ENCODE data around the gene MAPKAPK3. TPM values are rescaled to one million over a fixed set of nuclear protein-coding genes. Genes with fewer than 3 reads are reported as not detected.

MAPKAPK3 gene
- total RNA-seq, 1 donor from 2014 or later = 35.9 TPM

DNA sequence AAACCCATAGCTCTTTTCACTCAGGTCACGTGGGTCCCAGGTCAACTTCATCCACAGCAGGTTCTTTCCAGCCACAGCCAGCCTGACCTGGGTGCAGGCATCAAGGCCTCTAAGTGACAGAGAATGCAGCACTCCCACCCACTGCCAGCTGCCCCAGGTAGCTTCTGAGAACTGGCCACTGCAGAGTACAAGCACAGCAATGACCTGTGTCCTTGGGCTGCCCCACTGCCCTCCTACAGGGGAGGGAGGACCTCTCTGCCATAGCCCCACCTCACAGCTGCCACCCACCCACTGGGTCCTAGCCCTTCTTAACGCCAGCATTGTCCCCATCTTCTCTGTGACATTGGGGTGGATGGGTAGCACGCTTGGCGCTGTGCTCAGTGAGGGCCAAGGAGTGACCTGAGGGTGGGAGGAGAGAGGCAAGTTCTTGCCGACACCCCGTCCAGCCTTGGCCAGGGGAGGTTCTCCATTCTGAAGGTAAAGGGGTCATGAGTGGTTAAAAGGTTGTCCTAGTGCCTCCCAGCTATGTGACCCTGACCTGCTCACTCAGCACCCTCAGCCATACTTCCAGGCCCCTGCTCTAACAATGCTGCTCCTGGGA, 17.7 kb upstream of the MAPKAPK3 start:
- Mint-ChIP-seq H3K9me3 (no peaks in the 10 kb centered on the region), H3K27ac (no peak overlapping the region), H3K36me3 (no peaks in the 10 kb centered on the region), H3K4me1 (peaks cover 42% of the 10 kb centered on the region), H3K27me3 (ENCODE audit: low read depth) (no peaks in the 10 kb centered on the region), H3K4me3 (no peak overlapping the region)
- TF ChIP-seq, protein P1, sequence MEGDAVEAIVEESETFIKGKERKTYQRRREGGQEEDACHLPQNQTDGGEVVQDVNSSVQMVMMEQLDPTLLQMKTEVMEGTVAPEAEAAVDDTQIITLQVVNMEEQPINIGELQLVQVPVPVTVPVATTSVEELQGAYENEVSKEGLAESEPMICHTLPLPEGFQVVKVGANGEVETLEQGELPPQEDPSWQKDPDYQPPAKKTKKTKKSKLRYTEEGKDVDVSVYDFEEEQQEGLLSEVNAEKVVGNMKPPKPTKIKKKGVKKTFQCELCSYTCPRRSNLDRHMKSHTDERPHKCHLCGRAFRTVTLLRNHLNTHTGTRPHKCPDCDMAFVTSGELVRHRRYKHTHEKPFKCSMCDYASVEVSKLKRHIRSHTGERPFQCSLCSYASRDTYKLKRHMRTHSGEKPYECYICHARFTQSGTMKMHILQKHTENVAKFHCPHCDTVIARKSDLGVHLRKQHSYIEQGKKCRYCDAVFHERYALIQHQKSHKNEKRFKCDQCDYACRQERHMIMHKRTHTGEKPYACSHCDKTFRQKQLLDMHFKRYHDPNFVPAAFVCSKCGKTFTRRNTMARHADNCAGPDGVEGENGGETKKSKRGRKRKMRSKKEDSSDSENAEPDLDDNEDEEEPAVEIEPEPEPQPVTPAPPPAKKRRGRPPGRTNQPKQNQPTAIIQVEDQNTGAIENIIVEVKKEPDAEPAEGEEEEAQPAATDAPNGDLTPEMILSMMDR (IDR thresholded peaks at IDR 0.05; ENCODE audit: unreplicated experiment) = no peak
- DNase-seq (ENCODE audit: low spot score in 2 of 2, unreplicated experiment in 2 of 2) = no peak

DNA sequence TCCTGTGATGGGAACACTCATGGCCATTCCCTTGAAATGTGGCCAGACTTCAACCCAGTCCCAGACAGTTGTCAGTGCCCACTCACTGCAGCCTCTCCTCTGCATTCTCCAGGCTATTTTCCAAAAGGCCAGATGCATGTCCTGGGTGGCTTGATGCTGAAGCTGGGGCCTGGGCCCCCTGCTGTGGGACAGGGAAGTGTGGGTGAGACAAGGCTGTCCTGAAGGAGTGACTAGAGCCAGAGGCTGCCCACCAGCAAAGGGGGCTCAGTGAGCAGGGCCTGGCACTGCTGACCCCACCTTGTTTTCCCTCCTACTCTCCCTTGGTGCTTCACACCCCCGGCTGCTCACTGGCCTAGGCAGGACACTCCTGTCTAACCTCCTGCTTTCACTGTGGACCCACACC, 17.2 kb upstream of the MAPKAPK3 start:
- Mint-ChIP-seq H3K9me3 (no peaks in the 10 kb centered on the region), H3K4me1 (peaks cover 42% of the 10 kb centered on the region), H3K27me3 (ENCODE audit: low read depth) (no peaks in the 10 kb centered on the region), H3K4me3 (no peak overlapping the region), H3K36me3 (no peaks in the 10 kb centered on the region), H3K27ac (peak overlapping the region; percentile 51)
- TF ChIP-seq, protein P1 (IDR thresholded peaks at IDR 0.05; ENCODE audit: unreplicated experiment) = no peak
- DNase-seq (ENCODE audit: low spot score in 2 of 2, unreplicated experiment in 2 of 2) = no peak

- peak overlapping the region; percentile 100 for H3K27ac Mint-ChIP-seq
- H3K27me3 Mint-ChIP-seq (ENCODE audit: low read depth) = no peaks in the 10 kb centered on the region
- H3K36me3 Mint-ChIP-seq = peaks cover under 1% of the 10 kb centered on the region
Measured at GRCh38 chr3:50600141-50600753, 16.7 kb upstream of the MAPKAPK3 start.

GRCh38 chr3:50600841-50601591, 15.9 kb upstream of the MAPKAPK3 start:
- peak; percentile 44 to 75 for DNase-seq (ENCODE audit: low spot score in 2 of 2, unreplicated experiment in 2 of 2)
- Mint-ChIP-seq H3K27ac (peak overlapping the region; percentile 100), H3K4me3 (peak overlapping the region; percentile 17), H3K27me3 (ENCODE audit: low read depth) (no peaks in the 10 kb centered on the region), H3K9me3 (no peaks in the 10 kb centered on the region), H3K36me3 (peaks cover 2% of the 10 kb centered on the region), H3K4me1 (peaks cover 42% of the 10 kb centered on the region)
- TF ChIP-seq, protein P1 (IDR thresholded peaks at IDR 0.05; ENCODE audit: unreplicated experiment) = no peak

More at GRCh38 chr3:50600141-50600753, 16.7 kb upstream of the MAPKAPK3 start:
- Mint-ChIP-seq H3K9me3 (no peaks in the 10 kb centered on the region), H3K4me3 (no peak overlapping the region), H3K4me1 (peaks cover 42% of the 10 kb centered on the region)
- TF ChIP-seq, protein P1 (IDR thresholded peaks at IDR 0.05; ENCODE audit: unreplicated experiment) = no peak
- no peak for DNase-seq (ENCODE audit: low spot score in 2 of 2, unreplicated experiment in 2 of 2)

DNA sequence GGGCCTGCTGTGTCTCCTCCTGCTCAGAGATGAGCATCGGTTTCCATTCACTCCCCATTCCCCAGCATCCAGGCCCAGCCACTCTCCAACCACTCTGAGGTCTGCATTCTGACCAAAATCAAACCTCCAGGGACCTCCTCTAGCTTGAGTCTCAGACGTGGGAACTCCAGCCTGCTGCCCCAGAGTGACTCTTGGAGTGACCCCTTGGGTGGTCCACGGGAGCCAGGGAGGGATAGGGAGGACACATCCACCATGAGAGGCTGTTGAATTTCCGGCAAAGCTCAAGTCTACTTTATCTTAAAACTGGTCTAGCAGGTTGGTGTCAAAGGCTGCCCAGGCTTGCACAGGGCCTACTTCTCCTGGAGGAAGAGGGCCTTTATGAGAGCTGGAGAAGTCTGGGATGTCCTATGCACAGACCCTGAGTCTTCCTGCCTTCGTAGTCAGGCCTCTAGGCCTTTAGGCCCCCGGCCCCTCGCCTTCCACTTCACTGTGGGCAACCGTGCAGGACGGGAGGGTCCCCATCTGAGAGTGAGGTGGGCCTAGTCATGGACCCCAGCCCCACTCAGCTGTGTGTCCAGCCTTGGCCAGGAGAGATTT, 14.3 kb upstream of the MAPKAPK3 start:
- Mint-ChIP-seq H3K4me3 (peak overlapping the region; percentile 28), H3K36me3 (peaks cover 2% of the 10 kb centered on the region), H3K9me3 (no peaks in the 10 kb centered on the region), H3K27ac (peak overlapping the region; percentile 100), H3K27me3 (ENCODE audit: low read depth) (no peaks in the 10 kb centered on the region), H3K4me1 (peaks cover 42% of the 10 kb centered on the region)
- TF ChIP-seq, protein P1 (IDR thresholded peaks at IDR 0.05; ENCODE audit: unreplicated experiment) = no peak
- DNase-seq (ENCODE audit: low spot score in 2 of 2, unreplicated experiment in 2 of 2) = no peak

All from mesothelial cell of epicardium (in vitro differentiated cells).